Testis (tissue), 2 donors: Measurements from ENCODE around the gene HEYL.

ENCODE experiments used
- CTCF ChIP-seq, 3 experiments: fragments of 450-650 bp in 2 of 3; fragments of 200-600 bp in 1 of 3; sonication (generic) in 1 of 3; IDR thresholded peaks; one replicate each; pipeline ENCODE4 v1.5.1; 2016 to 2019; ENCODE audit warnings: antibody characterized with exemption in 3 of 3, mild to moderate bottlenecking in 2 of 3, moderate library complexity in 1 of 3
- POLR2A ChIP-seq: fragments of 450-650 bp; IDR thresholded peaks from one replicate; pipeline ENCODE4 v1.6.1; 2017; ENCODE audit warnings: antibody characterized with exemption, mild to moderate bottlenecking, moderate library complexity

DNA sequence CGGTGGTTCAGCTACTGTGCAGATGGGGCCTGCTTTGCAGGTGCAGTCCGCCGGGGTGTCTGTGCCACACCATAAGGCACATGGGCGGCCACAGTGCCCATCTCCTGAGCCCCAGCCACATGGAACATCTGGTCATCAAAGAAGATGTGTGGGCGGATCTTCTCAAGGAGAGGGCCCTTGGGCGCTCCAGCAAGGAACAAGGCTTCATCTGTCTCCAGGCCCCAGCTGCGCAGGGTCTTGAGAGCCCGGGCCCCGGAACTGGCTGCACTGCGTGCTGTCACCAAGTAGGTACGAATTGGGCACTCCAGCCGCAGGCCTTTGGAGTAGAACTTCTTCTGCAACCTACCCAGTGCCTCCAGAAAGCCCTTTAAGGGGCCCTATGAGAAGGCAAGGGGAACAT, 19.7 kb upstream of the HEYL start:
- TF ChIP-seq CTCF (IDR thresholded peaks at IDR 0.05) = no peak
- TF ChIP-seq POLR2A = no peak
